ENCODE data around the gene SMCO2.

DNA sequence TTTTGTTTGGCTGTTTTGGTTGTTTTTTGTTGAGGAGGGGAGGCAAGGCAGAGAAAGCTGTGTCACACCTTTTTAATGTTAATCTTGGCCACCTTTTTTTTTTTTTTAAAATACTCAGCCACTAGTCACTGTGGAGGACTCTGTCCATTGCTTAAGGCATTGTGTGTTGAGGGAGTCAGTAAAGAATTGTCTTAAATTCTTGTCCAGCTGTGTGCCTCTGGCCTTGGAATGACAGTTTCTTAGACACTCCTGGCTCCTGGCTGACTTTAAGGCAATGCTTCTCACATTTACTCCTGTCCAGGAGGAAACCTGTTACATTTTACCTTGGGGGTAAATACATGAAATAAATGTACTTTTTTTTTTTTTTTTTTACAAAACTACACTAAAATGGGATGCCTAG, 18.1 kb upstream of the SMCO2 start:
- TF ChIP-seq, protein P1, sequence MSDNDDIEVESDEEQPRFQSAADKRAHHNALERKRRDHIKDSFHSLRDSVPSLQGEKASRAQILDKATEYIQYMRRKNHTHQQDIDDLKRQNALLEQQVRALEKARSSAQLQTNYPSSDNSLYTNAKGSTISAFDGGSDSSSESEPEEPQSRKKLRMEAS (IDR thresholded peaks at IDR 0.05) = no peak
- TF ChIP-seq EGR1 (IDR thresholded peaks at IDR 0.05) (no peak), ZBTB7A (IDR thresholded peaks at IDR 0.05; ENCODE audit: low read depth) (no peak), TAF1 (IDR thresholded peaks at IDR 0.05; ENCODE audit: low read depth) (no peak), EP300 (IDR thresholded peaks at IDR 0.05; ENCODE audit: borderline replicate concordance) (no peak), TEAD4 (IDR thresholded peaks at IDR 0.05) (no peak), CEBPB (IDR thresholded peaks at IDR 0.05) (no peak), RAD21 (IDR thresholded peaks at IDR 0.05; ENCODE audit: low read depth) (no peak)
- TF ChIP-seq, protein P2, sequence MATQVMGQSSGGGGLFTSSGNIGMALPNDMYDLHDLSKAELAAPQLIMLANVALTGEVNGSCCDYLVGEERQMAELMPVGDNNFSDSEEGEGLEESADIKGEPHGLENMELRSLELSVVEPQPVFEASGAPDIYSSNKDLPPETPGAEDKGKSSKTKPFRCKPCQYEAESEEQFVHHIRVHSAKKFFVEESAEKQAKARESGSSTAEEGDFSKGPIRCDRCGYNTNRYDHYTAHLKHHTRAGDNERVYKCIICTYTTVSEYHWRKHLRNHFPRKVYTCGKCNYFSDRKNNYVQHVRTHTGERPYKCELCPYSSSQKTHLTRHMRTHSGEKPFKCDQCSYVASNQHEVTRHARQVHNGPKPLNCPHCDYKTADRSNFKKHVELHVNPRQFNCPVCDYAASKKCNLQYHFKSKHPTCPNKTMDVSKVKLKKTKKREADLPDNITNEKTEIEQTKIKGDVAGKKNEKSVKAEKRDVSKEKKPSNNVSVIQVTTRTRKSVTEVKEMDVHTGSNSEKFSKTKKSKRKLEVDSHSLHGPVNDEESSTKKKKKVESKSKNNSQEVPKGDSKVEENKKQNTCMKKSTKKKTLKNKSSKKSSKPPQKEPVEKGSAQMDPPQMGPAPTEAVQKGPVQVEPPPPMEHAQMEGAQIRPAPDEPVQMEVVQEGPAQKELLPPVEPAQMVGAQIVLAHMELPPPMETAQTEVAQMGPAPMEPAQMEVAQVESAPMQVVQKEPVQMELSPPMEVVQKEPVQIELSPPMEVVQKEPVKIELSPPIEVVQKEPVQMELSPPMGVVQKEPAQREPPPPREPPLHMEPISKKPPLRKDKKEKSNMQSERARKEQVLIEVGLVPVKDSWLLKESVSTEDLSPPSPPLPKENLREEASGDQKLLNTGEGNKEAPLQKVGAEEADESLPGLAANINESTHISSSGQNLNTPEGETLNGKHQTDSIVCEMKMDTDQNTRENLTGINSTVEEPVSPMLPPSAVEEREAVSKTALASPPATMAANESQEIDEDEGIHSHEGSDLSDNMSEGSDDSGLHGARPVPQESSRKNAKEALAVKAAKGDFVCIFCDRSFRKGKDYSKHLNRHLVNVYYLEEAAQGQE (IDR thresholded peaks at IDR 0.05; ENCODE audit: low read depth) = no peak
